Smooth muscle cell (in vitro differentiated cells): ENCODE results near the gene SLC5A1. TPM values are rescaled to one million over a fixed set of nuclear protein-coding genes. Genes with fewer than 3 reads are reported as not detected.
A peak's percentile ranks its signal among the peaks of the same experiment; 100 is the strongest.

Experiments used
- DNase-seq: peaks from one replicate; lab custom pipeline; 2025; ENCODE audit not compliant: unreplicated experiment; lab: John Stamatoyannopoulos, UW
- H2AFZ ChIP-seq: fragments of 200-600 bp; sonication (generic); 2 replicates; pipeline ENCODE4 v1.6.0; 2016; ENCODE audit warnings: antibody characterized with exemption, low read depth, mild to moderate bottlenecking
- H3F3A ChIP-seq: fragments of 200-600 bp; sonication (generic); 2 replicates; pipeline ENCODE4 v1.6.0; 2017; ENCODE audit warnings: antibody characterized with exemption, low read depth
- H3K27ac ChIP-seq: fragments of 200-600 bp; sonication (generic); 2 replicates; pipeline ENCODE4 v1.5.1; 2016; ENCODE audit warnings: low read depth, mild to moderate bottlenecking
- H3K27me3 ChIP-seq: fragments of 200-600 bp; sonication (generic); 2 replicates; pipeline ENCODE4 v1.6.1; 2016; ENCODE audit warnings: low read depth, mild to moderate bottlenecking
- H3K36me3 ChIP-seq: fragments of 200-600 bp; sonication (generic); 2 replicates; pipeline ENCODE4 v1.5.1; 2016; ENCODE audit warnings: low read depth
- H3K4me1 ChIP-seq: fragments of 200-600 bp; sonication (generic); 2 replicates; pipeline ENCODE4 v1.5.1; 2016; ENCODE audit warnings: low read depth
- H3K4me2 ChIP-seq: fragments of 200-600 bp; sonication (generic); 2 replicates; pipeline ENCODE4 v1.6.0; 2016; ENCODE audit warnings: mild to moderate bottlenecking
- H3K4me3 ChIP-seq: fragments of 200-600 bp; sonication (generic); 2 replicates; pipeline ENCODE4 v1.5.1; 2016; ENCODE audit warnings: mild to moderate bottlenecking
- H3K79me2 ChIP-seq: fragments of 200-600 bp; sonication (generic); 2 replicates; pipeline ENCODE4 v1.6.0; 2016; ENCODE audit warnings: low read depth, mild to moderate bottlenecking
- H3K9ac ChIP-seq: fragments of 200-600 bp; sonication (generic); 2 replicates; pipeline ENCODE4 v1.6.0; 2016; ENCODE audit warnings: low read depth
- H3K9me3 ChIP-seq: fragments of 200-600 bp; sonication (generic); replicated peaks from 2 replicates; pipeline ENCODE4 v1.5.1; 2016; ENCODE audit warnings: low read depth
- H4K20me1 ChIP-seq: fragments of 200-600 bp; sonication (generic); 2 replicates; pipeline ENCODE4 v1.6.0; 2016; ENCODE audit warnings: low read depth
- WGBS: methylation state at CpG from one replicate; pipeline ENCODE4 v1.1.7; 2016; ENCODE audit warnings: low lambda C conversion rate; 5-methylcytosine and 5-hydroxymethylcytosine counted together
- polyA plus RNA-seq: library from polyadenylated mRNA; unstranded; fragments of >200 nt; fragmentation: Nextera tagmentation; extraction: Ambion mirVana; gene quantifications from 2 replicates; pipeline ENCODE4 v1.2.1, GENCODE V29; 2016
- total RNA-seq: library from RNA; depleted of rRNA; stranded (reverse); fragments of >200 nt; gene quantifications from 2 replicates; pipeline ENCODE4 v1.2.3, GENCODE V29; 2014
- TF ChIP-seq, protein P1 (sequence below): fragments of 200-600 bp; sonication (generic); IDR thresholded peaks from 2 replicates; pipeline ENCODE4 v1.5.1; 2017; ENCODE audit warnings: borderline replicate concordance, mild to moderate bottlenecking, antibody characterized with exemption; ENCODE audit not compliant: insufficient read depth, poor library complexity, severe bottlenecking

Gene SLC5A1
- total and polyA plus RNA-seq, 2 experiments from 2014 or later = not detected

DNA sequence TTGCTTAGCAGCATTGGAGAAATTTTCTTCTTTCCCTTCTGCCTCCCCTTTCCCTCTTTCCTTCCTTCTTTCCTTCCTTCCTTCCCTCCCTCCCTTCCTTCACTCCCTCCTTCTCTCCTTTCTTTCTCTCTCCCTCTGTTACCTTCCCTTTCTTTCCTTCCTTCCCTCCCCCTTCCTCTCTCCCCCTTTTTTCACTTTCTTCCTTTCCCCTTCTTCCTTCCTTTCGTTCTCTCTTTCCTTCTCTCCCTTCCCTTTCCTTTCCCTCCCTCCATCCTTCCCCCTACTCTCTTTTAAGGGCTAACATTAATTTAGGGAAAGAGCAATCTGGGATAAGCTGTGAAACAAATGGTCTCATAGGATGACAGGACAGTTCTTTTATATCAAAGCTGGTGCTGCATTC is 34.1 kb downstream of the SLC5A1 start:
- Histone ChIP-seq H3K79me2 (no peaks in the 10 kb centered on the region), H3K27ac (no peak overlapping the region), H3K9me3 (no peaks in the 10 kb centered on the region), H3K4me1 (no peaks in the 10 kb centered on the region), H3K36me3 (no peaks in the 10 kb centered on the region), H3K9ac (no peak overlapping the region), H3K4me2 (no peak overlapping the region), H4K20me1 (no peaks in the 10 kb centered on the region), H2AFZ (no peak overlapping the region), H3F3A (no peaks in the 10 kb centered on the region), H3K27me3 (peaks cover 18% of the 10 kb centered on the region), H3K4me3 (no peak overlapping the region)
- DNase-seq = no peak
- TF ChIP-seq, protein P1, sequence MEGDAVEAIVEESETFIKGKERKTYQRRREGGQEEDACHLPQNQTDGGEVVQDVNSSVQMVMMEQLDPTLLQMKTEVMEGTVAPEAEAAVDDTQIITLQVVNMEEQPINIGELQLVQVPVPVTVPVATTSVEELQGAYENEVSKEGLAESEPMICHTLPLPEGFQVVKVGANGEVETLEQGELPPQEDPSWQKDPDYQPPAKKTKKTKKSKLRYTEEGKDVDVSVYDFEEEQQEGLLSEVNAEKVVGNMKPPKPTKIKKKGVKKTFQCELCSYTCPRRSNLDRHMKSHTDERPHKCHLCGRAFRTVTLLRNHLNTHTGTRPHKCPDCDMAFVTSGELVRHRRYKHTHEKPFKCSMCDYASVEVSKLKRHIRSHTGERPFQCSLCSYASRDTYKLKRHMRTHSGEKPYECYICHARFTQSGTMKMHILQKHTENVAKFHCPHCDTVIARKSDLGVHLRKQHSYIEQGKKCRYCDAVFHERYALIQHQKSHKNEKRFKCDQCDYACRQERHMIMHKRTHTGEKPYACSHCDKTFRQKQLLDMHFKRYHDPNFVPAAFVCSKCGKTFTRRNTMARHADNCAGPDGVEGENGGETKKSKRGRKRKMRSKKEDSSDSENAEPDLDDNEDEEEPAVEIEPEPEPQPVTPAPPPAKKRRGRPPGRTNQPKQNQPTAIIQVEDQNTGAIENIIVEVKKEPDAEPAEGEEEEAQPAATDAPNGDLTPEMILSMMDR = no peak
- WGBS = 85% methylated on average over 1 of the region's 1 CpG

- Histone ChIP-seq H3K4me3 (no peak overlapping the region), H2AFZ (no peak overlapping the region), H3K79me2 (no peaks in the 10 kb centered on the region), H3K9ac (no peak overlapping the region), H3K4me1 (no peaks in the 10 kb centered on the region), H3K9me3 (no peaks in the 10 kb centered on the region), H3K36me3 (no peaks in the 10 kb centered on the region), H4K20me1 (no peaks in the 10 kb centered on the region), H3K4me2 (no peak overlapping the region), H3K27ac (peak overlapping the region; percentile 34), H3F3A (no peaks in the 10 kb centered on the region), H3K27me3 (peaks cover 9% of the 10 kb centered on the region)
- TF ChIP-seq, protein P1 = no peak
- no peak for DNase-seq
- 67% methylated on average over 7 of the region's 7 CpGs for WGBS
Observed at GRCh38 chr22:32079130-32080089, 36.3 kb downstream of the SLC5A1 start.

DNA sequence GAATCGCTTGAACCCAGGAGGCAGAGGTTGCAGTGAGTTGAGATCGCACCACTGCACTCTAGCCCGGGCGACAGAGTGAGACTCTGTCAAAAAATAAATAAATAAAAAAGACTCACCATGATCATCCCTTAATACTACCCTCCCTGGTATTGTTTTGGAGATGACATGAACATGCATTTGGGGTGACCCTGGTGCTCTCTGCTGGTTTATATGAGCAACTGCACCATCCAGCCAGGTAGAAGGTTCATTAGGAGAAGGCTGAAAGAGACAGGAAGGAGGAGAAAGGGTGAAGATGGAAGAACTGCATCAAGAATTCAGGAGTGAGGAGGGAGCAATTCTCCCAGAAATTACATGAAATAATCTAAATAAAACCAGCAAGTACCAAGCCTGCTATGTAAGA is 37.8 kb downstream of the SLC5A1 start:
- Histone ChIP-seq H2AFZ (no peak overlapping the region), H3K27me3 (peaks cover under 1% of the 10 kb centered on the region), H3K9ac (no peak overlapping the region), H3K4me3 (no peak overlapping the region), H3K36me3 (no peaks in the 10 kb centered on the region), H3K4me1 (no peaks in the 10 kb centered on the region), H3K79me2 (no peaks in the 10 kb centered on the region), H3F3A (no peaks in the 10 kb centered on the region), H3K4me2 (no peak overlapping the region), H4K20me1 (no peaks in the 10 kb centered on the region), H3K27ac (no peak overlapping the region), H3K9me3 (no peaks in the 10 kb centered on the region)
- WGBS = 92% methylated on average over 4 of the region's 4 CpGs
- DNase-seq = no peak
- TF ChIP-seq, protein P1 = peak; percentile 62
